ENCODE results near the gene SNX8. TPM values are rescaled to one million over a fixed set of nuclear protein-coding genes. Genes with fewer than 3 reads are reported as not detected.

The SNX8 gene
- total RNA-seq, result 10 to 100 TPM; 28.9 to 34.5 TPM

- Mint-ChIP-seq H3K27me3 (no peaks in the 10 kb centered on the region), H3K9me3 (no peaks in the 10 kb centered on the region)
Observed at GRCh38 chr7:2314209-2314955, at the start of gene SNX8. TSS of gene SNX8 (minus strand) at chr7:2314441. CDS start at chr7:2314421, 20 bp downstream.

GRCh38 chr7:2362385-2363088 lies 48.3 kb upstream of the SNX8 start:
- Mint-ChIP-seq H3K36me3 (peaks cover 15% of the 10 kb centered on the region), H3K27ac (peak overlapping the region; percentile 44 to 87), H3K4me1 (ENCODE audit: low read depth in 2 of 2) (peaks cover 34 to 47% of the 10 kb centered on the region in 2 donors), H3K27me3 (no peaks in the 10 kb centered on the region), H3K4me3 (peak overlapping the region; percentile 60), H3K9me3 (no peaks in the 10 kb centered on the region)
- ATAC-seq (peak; percentile 80 to 91), DNase-seq (ENCODE audit: low spot score) (no peak)

More at GRCh38 chr7:2314209-2314955, at the start of gene SNX8:
- Mint-ChIP-seq H3K4me1 (ENCODE audit: low read depth in 2 of 2) (peaks cover 14% of the 10 kb centered on the region in 2 donors), H3K36me3 (no peaks in the 10 kb centered on the region), H3K4me3 (no peak within 1 kb of the TSS), H3K27ac (peak within 1 kb of the TSS; percentile 73 to 77)
- ATAC-seq, result peak; percentile 97
- DNase-seq (ENCODE audit: low spot score), result peak; percentile 94

DNA sequence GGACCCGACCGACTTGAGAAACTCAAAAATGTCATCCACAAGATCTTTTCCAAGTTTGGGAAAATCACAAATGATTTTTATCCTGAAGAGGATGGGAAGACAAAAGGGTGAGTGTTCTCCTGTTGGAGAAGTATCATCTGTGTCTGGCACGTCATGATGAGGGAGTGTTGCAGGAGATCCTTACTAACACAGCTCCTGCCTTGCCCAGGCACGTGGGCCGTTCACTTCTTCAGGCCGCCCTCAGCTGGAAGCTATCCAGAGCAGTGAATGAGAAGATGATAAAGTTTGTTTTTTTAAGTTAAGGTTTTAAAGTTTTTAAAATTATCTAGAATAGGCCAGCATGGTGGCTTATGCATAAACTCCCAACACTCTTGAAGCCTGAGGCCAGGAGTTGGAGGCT lies 46.6 kb upstream of the SNX8 start:
- Mint-ChIP-seq H3K27ac (no peak overlapping the region), H3K9me3 (no peaks in the 10 kb centered on the region), H3K4me3 (no peak overlapping the region), H3K36me3 (peaks cover 22% of the 10 kb centered on the region), H3K27me3 (no peaks in the 10 kb centered on the region), H3K4me1 (ENCODE audit: low read depth in 2 of 2) (peaks cover 42 to 53% of the 10 kb centered on the region in 2 donors)
- DNase-seq (ENCODE audit: low spot score), result no peak
- no peak for ATAC-seq

DNA sequence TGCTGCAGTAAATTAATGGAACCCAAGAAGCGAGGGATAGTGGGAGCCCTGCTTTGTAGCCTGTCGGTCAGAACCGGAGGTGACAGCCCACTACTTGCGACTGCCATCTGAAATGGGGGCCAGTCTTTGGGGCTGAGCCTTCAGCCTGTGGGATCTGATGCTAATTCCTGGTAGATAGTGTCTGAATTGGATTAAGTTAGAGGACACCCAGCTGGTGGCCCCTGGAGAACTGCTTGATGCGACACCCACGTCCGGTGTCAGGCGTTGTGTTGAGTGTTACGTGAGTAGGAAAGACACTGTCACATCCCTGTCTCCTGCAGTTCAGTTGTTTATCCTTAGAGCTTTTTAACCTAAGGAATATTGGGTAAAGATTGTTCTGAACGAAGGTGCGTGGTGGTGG lies 45.4 kb upstream of the SNX8 start:
- Mint-ChIP-seq H3K4me3 (no peak overlapping the region), H3K27ac (peak overlapping the region in 1 of 2 donors; percentile 19), H3K9me3 (no peaks in the 10 kb centered on the region), H3K4me1 (ENCODE audit: low read depth in 2 of 2) (peaks cover 42 to 48% of the 10 kb centered on the region in 2 donors), H3K36me3 (peaks cover 17% of the 10 kb centered on the region), H3K27me3 (no peaks in the 10 kb centered on the region)
- no peak for ATAC-seq
- DNase-seq (ENCODE audit: low spot score), result no peak

- ATAC-seq (no peak), DNase-seq (ENCODE audit: low spot score) (no peak)
- no peaks in the 10 kb centered on the region for H3K27me3 Mint-ChIP-seq
- peaks cover 42 to 48% of the 10 kb centered on the region in 2 donors for H3K4me1 Mint-ChIP-seq (ENCODE audit: low read depth in 2 of 2)
- peaks cover 12% of the 10 kb centered on the region for H3K36me3 Mint-ChIP-seq
- no peak overlapping the region for H3K4me3 Mint-ChIP-seq
- H3K27ac Mint-ChIP-seq, result no peak overlapping the region
- no peaks in the 10 kb centered on the region for H3K9me3 Mint-ChIP-seq
Observed at GRCh38 chr7:2358968-2359527, 44.8 kb upstream of the SNX8 start.

DNA sequence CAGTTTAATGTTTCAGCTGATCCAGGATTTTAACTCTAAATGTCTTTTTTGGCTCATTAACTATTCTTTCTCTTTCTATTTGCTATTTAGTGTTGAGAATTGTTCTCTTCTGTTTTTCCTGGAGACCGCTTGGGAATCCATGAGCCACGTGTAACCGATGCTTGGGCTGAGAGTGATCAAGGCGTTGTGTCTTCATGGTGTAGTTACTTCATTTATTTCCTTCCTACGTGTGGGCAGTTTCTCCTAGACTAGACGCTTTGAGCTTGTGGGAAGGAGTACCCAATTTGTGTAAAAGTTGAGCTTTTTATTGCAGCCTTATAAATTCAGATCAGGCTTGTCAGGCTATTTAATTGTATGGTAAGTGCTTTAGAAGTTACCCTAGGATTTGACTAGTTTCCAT lies 43.3 kb upstream of the SNX8 start:
- Mint-ChIP-seq H3K4me3 (peak overlapping the region; percentile 52), H3K9me3 (no peaks in the 10 kb centered on the region), H3K27ac (peak overlapping the region; percentile 8 to 20), H3K27me3 (no peaks in the 10 kb centered on the region), H3K36me3 (peaks cover 12% of the 10 kb centered on the region), H3K4me1 (ENCODE audit: low read depth in 2 of 2) (peaks cover 37 to 40% of the 10 kb centered on the region in 2 donors)
- ATAC-seq, result no peak
- DNase-seq (ENCODE audit: low spot score), result no peak

DNA sequence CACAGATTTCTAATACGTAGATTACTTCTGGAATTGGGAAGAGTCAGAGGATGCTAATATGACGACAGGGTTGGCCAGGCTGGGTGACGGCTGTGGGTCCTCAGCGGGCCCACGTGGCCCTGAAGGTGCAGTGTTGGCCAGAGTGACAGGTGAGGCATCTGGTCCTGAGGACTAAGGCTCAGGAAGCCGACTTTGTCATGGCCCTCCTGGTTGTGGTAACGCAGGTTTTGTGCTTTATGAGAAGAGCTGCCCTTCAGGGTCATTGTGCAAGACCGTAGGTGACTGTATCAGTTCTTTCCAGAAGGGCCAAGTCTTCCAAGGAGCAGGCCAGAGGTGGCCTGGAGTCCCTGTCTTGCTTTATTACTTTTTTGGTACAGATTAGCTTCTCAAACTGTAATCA lies 42.9 kb upstream of the SNX8 start:
- peaks cover 33 to 36% of the 10 kb centered on the region in 2 donors for H3K4me1 Mint-ChIP-seq (ENCODE audit: low read depth in 2 of 2)
- peaks cover 12% of the 10 kb centered on the region for H3K36me3 Mint-ChIP-seq
- no peak for DNase-seq (ENCODE audit: low spot score)

DNA sequence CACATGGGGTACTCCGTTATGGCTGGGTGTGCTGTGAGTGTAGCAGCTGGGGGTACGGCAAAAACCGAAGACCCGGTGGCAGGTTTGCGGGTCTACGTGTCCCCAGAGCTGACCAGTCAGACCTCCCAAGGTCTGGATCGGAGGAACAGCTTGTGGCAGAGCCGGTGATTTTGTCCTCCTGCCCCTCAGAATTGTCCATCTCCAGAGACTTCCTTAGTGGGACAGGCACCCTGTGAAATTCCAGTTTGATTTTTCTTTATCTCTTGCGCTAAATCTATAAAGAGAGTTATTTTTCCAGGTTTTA lies 41.4 kb upstream of the SNX8 start:
- peaks cover 31 to 34% of the 10 kb centered on the region in 2 donors for H3K4me1 Mint-ChIP-seq (ENCODE audit: low read depth in 2 of 2)
- H3K27ac Mint-ChIP-seq, result peak overlapping the region; percentile 58 to 80

More for the DNA sequence above, 42.9 kb upstream of the SNX8 start:
- H3K9me3 Mint-ChIP-seq, result no peaks in the 10 kb centered on the region
- H3K27me3 Mint-ChIP-seq, result no peaks in the 10 kb centered on the region
- H3K4me3 Mint-ChIP-seq, result peak overlapping the region; percentile 52
- no peak for ATAC-seq
- H3K27ac Mint-ChIP-seq, result peak overlapping the region; percentile 8 to 20

DNA sequence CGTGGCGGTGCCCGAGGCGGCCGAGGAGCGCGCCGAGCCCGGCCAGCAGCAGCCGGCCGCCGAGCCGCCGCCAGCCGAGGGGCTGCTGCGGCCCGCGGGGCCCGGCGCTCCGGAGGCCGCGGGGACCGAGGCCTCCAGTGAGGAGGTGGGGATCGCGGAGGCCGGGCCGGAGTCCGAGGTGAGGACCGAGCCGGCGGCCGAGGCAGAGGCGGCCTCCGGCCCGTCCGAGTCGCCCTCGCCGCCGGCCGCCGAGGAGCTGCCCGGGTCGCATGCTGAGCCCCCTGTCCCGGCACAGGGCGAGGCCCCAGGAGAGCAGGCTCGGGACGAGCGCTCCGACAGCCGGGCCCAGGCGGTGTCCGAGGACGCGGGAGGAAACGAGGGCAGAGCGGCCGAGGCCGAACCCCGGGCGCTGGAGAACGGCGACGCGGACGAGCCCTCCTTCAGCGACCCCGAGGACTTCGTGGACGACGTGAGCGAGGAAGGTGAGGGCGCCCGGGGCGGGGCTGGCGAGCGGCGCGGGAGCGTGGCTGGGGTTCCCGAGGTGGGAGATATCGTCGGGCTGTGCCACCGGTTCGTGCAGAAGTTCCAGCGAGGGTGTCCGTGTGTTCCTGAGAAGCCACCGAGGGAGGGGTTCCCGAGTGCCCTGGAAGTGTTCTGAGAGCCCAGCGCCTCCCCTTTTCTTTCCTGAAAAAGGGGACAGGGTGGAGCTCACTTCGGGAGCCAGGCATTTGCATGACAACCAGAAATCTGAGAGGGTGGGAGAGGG lies 40.9 kb upstream of the SNX8 start:
- Mint-ChIP-seq H3K9me3 (no peaks in the 10 kb centered on the region), H3K4me1 (ENCODE audit: low read depth in 2 of 2) (peaks cover 26 to 29% of the 10 kb centered on the region in 2 donors), H3K36me3 (peaks cover 12% of the 10 kb centered on the region), H3K4me3 (peak overlapping the region; percentile 89), H3K27me3 (no peaks in the 10 kb centered on the region), H3K27ac (peak overlapping the region; percentile 100)
- ATAC-seq (peak; percentile 15 to 44), DNase-seq (ENCODE audit: low spot score) (no peak)

More for the DNA sequence above, 41.4 kb upstream of the SNX8 start:
- H3K9me3 Mint-ChIP-seq, result no peaks in the 10 kb centered on the region
- DNase-seq (ENCODE audit: low spot score) (no peak), ATAC-seq (no peak)
- H3K4me3 Mint-ChIP-seq, result peak overlapping the region; percentile 89
- H3K27me3 Mint-ChIP-seq, result no peaks in the 10 kb centered on the region
- peaks cover 12% of the 10 kb centered on the region for H3K36me3 Mint-ChIP-seq

DNA sequence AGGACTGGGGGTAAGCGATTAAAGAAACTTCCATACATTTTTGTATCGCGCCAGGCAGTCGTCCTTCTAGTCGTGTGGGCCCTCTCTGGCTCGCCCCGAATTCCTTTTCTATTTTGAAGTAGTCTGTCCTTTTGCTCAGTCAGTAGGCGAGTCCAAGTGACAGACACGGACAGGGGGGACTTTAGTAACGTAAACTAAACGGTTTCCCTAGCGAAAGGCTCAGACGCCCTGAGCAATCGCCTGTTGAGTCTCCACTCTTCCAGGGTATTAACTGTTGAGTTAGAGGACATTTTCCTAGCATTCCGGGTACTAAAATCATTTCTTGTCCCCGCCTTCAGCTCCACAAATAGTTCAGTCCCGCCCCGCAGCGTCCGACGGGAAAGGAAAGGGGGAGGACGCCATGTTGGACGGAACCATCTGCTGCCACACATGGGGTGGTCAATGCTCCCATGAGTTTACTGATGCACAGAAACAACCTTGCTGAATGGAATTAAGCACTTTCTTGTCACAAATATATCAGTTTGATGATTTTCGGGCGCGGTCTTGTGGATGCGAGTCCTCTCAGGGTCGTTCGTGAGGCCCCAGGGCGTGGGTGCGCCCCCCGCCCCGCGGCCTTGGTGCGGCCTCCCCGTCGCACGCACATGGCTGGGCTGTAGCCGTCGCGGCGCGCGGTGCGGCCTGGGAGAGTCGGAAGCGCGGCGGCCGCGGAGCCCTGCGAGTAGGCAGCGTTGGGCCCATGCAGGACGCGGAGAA lies 40.1 kb upstream of the SNX8 start, which contains the start of gene EIF3B:
EIF3B (plus strand) TSS at position 642 of the 753 bp plus-strand sequence; CDS start at position 737, 95 bp downstream.
- Mint-ChIP-seq H3K4me1 (ENCODE audit: low read depth in 2 of 2) (peaks cover 18 to 21% of the 10 kb centered on the region in 2 donors), H3K9me3 (no peaks in the 10 kb centered on the region), H3K4me3 (peak within 1 kb of the TSS; percentile 89), H3K36me3 (peaks cover 12% of the 10 kb centered on the region), H3K27ac (peak within 1 kb of the TSS; percentile 100), H3K27me3 (no peaks in the 10 kb centered on the region)
- ATAC-seq, result peak; percentile 94 to 96
- DNase-seq (ENCODE audit: low spot score), result peak; percentile 94

GRCh38 chr7:2353936-2354185 lies 39.6 kb upstream of the SNX8 start:
- Mint-ChIP-seq H3K36me3 (peaks cover 12% of the 10 kb centered on the region), H3K4me1 (ENCODE audit: low read depth in 2 of 2) (peaks cover 13 to 17% of the 10 kb centered on the region in 2 donors), H3K27me3 (no peaks in the 10 kb centered on the region), H3K9me3 (no peaks in the 10 kb centered on the region), H3K4me3 (peak overlapping the region; percentile 89), H3K27ac (peak overlapping the region; percentile 100)
- DNase-seq (ENCODE audit: low spot score) (peak; percentile 90), ATAC-seq (peak; percentile 82 to 87)

GRCh38 chr7:2353113-2353935 lies 39.1 kb upstream of the SNX8 start:
- Mint-ChIP-seq H3K27me3 (no peaks in the 10 kb centered on the region), H3K9me3 (no peaks in the 10 kb centered on the region), H3K36me3 (peaks cover 12% of the 10 kb centered on the region), H3K27ac (peak overlapping the region; percentile 100), H3K4me3 (peak overlapping the region; percentile 89), H3K4me1 (ENCODE audit: low read depth in 2 of 2) (peaks cover 13 to 17% of the 10 kb centered on the region in 2 donors)
- no peak for DNase-seq (ENCODE audit: low spot score)
- ATAC-seq, result no peak
